Activated CD4-positive, alpha-beta memory T cell treated with anti-CD3 and anti-CD28 coated beads, Interleukin-2, amount 10 ng/mL, durations not matched to agents 7 days and 5 days (primary cell): ENCODE measurements around the gene KCNJ14. TPM values are rescaled to one million over a fixed set of nuclear protein-coding genes. Genes with fewer than 3 reads are reported as not detected.

Experiments used
- CTCF ChIA-PET: fragments of 350-600 bp; sonication (Branson Sonifier 250); formaldehyde crosslinking; loops from one replicate; lab custom pipeline; 2021; ENCODE audit warnings: antibody characterized with exemption, inconsistent platforms; lab: Charles Lee
- POLR2A ChIA-PET: fragments of 350-600 bp; sonication (Branson Sonifier 250); formaldehyde crosslinking; loops from one replicate; lab custom pipeline; 2021; ENCODE audit warnings: antibody characterized with exemption; lab: Charles Lee
- DNase-seq: peaks from one replicate; pipeline ENCODE4 v3.0.0-alpha.2; 2020
- H3K27ac Mint-ChIP-seq: one replicate; pipeline ENCODE4 v1.8.0; 2021; ENCODE audit warnings: mild to moderate bottlenecking, mixed read lengths
- H3K27me3 Mint-ChIP-seq: one replicate; pipeline ENCODE4 v1.8.0; 2021; ENCODE audit warnings: mixed read lengths
- H3K36me3 Mint-ChIP-seq: one replicate; pipeline ENCODE4 v1.8.0; 2021; ENCODE audit warnings: low read depth, mixed read lengths
- H3K4me1 Mint-ChIP-seq: one replicate; pipeline ENCODE4 v1.8.0; 2021; ENCODE audit warnings: mixed read lengths
- H3K4me3 Mint-ChIP-seq: one replicate; pipeline ENCODE4 v1.8.0; 2021; ENCODE audit warnings: mild to moderate bottlenecking, mixed read lengths
- H3K9me3 Mint-ChIP-seq: one replicate; pipeline ENCODE4 v1.8.0; 2021; ENCODE audit warnings: mixed read lengths
- total RNA-seq, 2 experiments: library from RNA; stranded (reverse); gene quantifications; one replicate each; pipeline ENCODE4 v1.2.3, GENCODE V29; 2021

KCNJ14 gene
- total RNA-seq, 2 experiments from 2014 or later = 0.73 to 0.86 TPM

- Mint-ChIP-seq H3K9me3 (no peaks in the 10 kb centered on the region), H3K27ac (no peak overlapping the region), H3K36me3 (no peaks in the 10 kb centered on the region), H3K27me3 (peaks cover 34% of the 10 kb centered on the region), H3K4me3 (no peak overlapping the region), H3K4me1 (peaks cover 31% of the 10 kb centered on the region)
- POLR2A ChIA-PET = no interaction called here
- CTCF ChIA-PET = no interaction called here
- DNase-seq = no peak
Observed at GRCh38 chr19:48497728-48498594, 42.6 kb downstream of the KCNJ14 start.

- ChIA-PET POLR2A (interaction anchor here (2.0 kb wide), 1 partner anchor 14 kb away, joined by 10 read pairs; no protein-coding TSS in a partner anchor), CTCF (interaction anchor here (0.7 kb wide), 1 partner anchor 90 kb away, joined by 3 read pairs; no protein-coding TSS in a partner anchor)
- Mint-ChIP-seq H3K27ac (no peak overlapping the region), H3K9me3 (no peaks in the 10 kb centered on the region), H3K36me3 (no peaks in the 10 kb centered on the region), H3K4me3 (no peak overlapping the region), H3K4me1 (peaks cover 33% of the 10 kb centered on the region), H3K27me3 (peaks cover 37% of the 10 kb centered on the region)
- no peak for DNase-seq
Observed at GRCh38 chr19:48498595-48499311, 43.4 kb downstream of the KCNJ14 start.

DNA sequence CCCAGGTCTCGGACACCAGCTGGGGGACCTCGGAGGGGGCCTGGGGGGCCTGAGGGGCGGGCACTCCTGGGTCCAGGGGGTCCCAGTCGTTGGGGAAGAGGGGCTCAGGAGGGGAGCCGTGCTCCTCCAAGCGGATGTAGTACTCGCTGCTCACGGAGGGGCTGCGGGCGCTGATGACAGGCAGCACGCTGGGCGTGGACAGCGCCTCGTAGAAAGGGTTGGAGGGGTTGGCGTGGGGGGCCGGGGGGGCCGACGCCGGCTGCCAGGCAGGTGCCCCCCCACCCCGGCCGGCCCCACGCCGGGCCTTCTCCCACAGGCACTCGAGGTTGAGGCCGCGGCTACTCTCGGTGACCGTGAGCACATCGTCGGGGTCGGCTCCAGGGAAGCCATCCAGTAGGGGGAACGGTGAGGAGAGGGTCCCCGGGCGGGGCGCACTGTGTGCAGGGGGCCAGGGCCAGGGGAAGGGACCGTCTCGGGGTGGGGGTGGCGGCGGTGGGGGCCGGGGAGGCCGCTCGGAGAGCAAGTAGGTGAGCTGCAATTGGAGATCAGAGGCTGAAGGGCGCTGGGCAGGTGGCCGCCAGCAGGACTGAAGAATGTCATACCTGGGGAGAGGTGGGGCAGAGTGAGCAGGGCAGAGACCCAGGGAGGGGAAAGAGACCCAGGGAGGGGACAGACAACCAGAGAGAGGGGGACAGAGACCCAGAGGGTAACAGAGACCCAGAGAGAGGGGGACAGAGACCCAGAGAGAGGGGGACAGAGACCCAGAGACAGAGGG lies 44.1 kb downstream of the KCNJ14 start:
- Mint-ChIP-seq H3K36me3 (no peaks in the 10 kb centered on the region), H3K27me3 (peaks cover 33% of the 10 kb centered on the region), H3K4me1 (peaks cover 30% of the 10 kb centered on the region), H3K9me3 (no peaks in the 10 kb centered on the region), H3K27ac (no peak overlapping the region), H3K4me3 (no peak overlapping the region)
- no peak for DNase-seq
- ChIA-PET CTCF (interaction anchor here (0.7 kb wide), 1 partner anchor 89 kb away, joined by 3 read pairs; no protein-coding TSS in a partner anchor), POLR2A (interaction anchor here (2.0 kb wide), 1 partner anchor 14 kb away, joined by 10 read pairs; no protein-coding TSS in a partner anchor)

- CTCF ChIA-PET = no interaction called here
- peak overlapping the region; percentile 57 for H3K4me3 Mint-ChIP-seq
- POLR2A ChIA-PET = interaction anchor here (2.0 kb wide), 1 partner anchor 12 kb away, joined by 10 read pairs; no protein-coding TSS in a partner anchor
- peaks cover 21% of the 10 kb centered on the region for H3K4me1 Mint-ChIP-seq
- H3K27ac Mint-ChIP-seq = no peak overlapping the region
- H3K9me3 Mint-ChIP-seq = no peaks in the 10 kb centered on the region
- no peaks in the 10 kb centered on the region for H3K36me3 Mint-ChIP-seq
- no peak for DNase-seq
- peaks cover 19% of the 10 kb centered on the region for H3K27me3 Mint-ChIP-seq
Observed at GRCh38 chr19:48500830-48501493, 45.6 kb downstream of the KCNJ14 start.

GRCh38 chr19:48501494-48502349 lies 46.3 kb downstream of the KCNJ14 start:
- ChIA-PET POLR2A (interaction anchor here (0.8 to 1.0 kb wide), 2 partner anchors 9 to 82 kb away, joined by 3 to 5 read pairs; no protein-coding TSS in a partner anchor), CTCF (interaction anchor here (0.6 to 1.2 kb wide), 2 partner anchors 83 to 766 kb away, joined by 3 to 10 read pairs; no protein-coding TSS in a partner anchor)
- Mint-ChIP-seq H3K4me1 (peaks cover 21% of the 10 kb centered on the region), H3K27ac (no peak overlapping the region), H3K27me3 (peaks cover 17% of the 10 kb centered on the region), H3K4me3 (peak overlapping the region; percentile 57), H3K9me3 (no peaks in the 10 kb centered on the region), H3K36me3 (no peaks in the 10 kb centered on the region)
- peak; percentile 73 for DNase-seq

- no peaks in the 10 kb centered on the region for H3K36me3 Mint-ChIP-seq
- no peak overlapping the region for H3K27ac Mint-ChIP-seq
- no peak overlapping the region for H3K4me3 Mint-ChIP-seq
- peaks cover 19% of the 10 kb centered on the region for H3K4me1 Mint-ChIP-seq
- DNase-seq = no peak
- peaks cover 12% of the 10 kb centered on the region for H3K27me3 Mint-ChIP-seq
- H3K9me3 Mint-ChIP-seq = no peaks in the 10 kb centered on the region
- ChIA-PET CTCF (interaction anchor here (0.5 to 1.2 kb wide), 3 partner anchors 82 to 766 kb away, joined by 3 to 10 read pairs (median 3); no protein-coding TSS in a partner anchor), POLR2A (interaction anchor here (0.8 to 1.0 kb wide), 2 partner anchors 9 to 82 kb away, joined by 3 to 5 read pairs; no protein-coding TSS in a partner anchor)
Observed at GRCh38 chr19:48502350-48503018, 47.1 kb downstream of the KCNJ14 start.

DNA sequence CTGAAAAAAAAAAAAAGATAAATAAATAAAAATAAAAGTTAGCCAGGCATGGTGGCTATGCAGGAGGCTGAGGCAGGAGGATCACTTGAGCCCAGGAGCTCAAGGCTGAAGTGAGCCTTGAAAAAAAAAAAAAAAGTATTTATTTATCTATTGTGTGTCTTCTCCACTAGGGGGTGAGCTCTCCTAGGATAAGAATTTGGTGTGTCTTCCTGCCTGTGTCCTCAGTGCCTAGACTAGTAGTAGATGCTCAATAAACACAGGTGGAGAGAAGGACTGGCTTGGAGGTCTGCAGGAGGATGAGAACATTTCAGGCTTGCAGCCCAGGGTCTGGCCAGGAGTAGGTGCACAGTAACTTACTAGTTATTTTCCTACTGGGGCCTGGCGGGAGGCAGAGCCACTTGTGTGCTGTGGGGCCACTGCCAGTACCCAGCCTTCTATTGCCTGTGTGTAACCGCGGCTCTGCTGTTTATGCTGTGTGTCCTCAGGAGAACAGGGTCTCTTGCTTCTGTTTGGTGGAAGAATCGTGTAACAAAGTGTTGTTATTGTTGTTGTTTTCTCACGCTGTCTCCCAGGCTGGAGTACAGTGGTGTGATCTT lies 50.9 kb downstream of the KCNJ14 start:
- H3K27ac Mint-ChIP-seq = no peak overlapping the region
- no peak overlapping the region for H3K4me3 Mint-ChIP-seq
- no peaks in the 10 kb centered on the region for H3K36me3 Mint-ChIP-seq
- H3K9me3 Mint-ChIP-seq = no peaks in the 10 kb centered on the region
- DNase-seq = no peak
- POLR2A ChIA-PET = interaction anchor here (0.9 to 1.0 kb wide), 2 partner anchors 83 to 103 kb away, joined by 3 read pairs; no protein-coding TSS in a partner anchor
- CTCF ChIA-PET = interaction anchor here (0.6 to 8.0 kb wide), 31 partner anchors 10 to 369 kb away, joined by 3 to 197 read pairs (median 4); partner anchors contain the start of gene TMEM143
- H3K4me1 Mint-ChIP-seq = peaks cover 20% of the 10 kb centered on the region
- peaks cover 4% of the 10 kb centered on the region for H3K27me3 Mint-ChIP-seq

GRCh38 chr19:48507911-48508439 lies 52.6 kb downstream of the KCNJ14 start:
- no peaks in the 10 kb centered on the region for H3K36me3 Mint-ChIP-seq
- CTCF ChIA-PET = interaction anchor here (0.9 to 8.0 kb wide), 6 partner anchors 9 to 101 kb away, joined by 3 to 197 read pairs (median 5); no protein-coding TSS in a partner anchor
- POLR2A ChIA-PET = no interaction called here
- no peak overlapping the region for H3K27ac Mint-ChIP-seq
- peaks cover 15% of the 10 kb centered on the region for H3K4me1 Mint-ChIP-seq
- no peaks in the 10 kb centered on the region for H3K9me3 Mint-ChIP-seq
- H3K27me3 Mint-ChIP-seq = peaks cover 4% of the 10 kb centered on the region
- no peak for DNase-seq
- H3K4me3 Mint-ChIP-seq = no peak overlapping the region

DNA sequence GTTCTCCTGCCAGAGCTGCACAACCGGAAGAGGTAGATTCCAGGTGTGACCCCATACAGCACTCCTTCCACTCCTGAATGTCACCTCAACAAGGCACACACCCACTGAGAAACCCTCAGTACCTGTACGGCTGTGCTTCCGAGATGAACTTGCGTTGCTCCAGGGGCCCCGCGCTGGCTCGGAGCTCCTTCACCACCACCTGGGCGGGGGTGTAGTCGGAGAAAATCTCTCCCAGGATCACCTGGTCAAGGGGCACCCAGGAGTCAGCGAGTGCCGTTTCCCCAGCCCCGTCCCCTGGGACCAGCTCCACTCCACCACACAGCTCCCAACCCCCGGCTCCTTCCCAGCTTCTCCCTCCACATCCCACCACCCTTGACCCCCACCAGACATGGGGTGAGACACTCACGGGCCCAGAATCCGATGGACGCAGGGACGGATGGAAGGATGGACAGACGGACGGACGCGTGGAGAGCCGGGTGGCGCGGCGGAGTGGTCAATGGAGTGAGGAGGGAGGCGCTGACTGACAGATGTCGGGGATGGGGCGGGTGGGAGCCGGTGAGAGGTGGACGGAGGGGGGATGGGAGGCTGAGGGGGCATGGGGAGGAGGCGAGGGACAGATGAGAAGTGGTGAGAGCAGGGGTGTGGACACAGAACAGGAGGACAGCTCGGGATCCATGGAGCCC lies 53.5 kb downstream of the KCNJ14 start:
- Mint-ChIP-seq H3K4me1 (peaks cover 14% of the 10 kb centered on the region), H3K36me3 (no peaks in the 10 kb centered on the region), H3K27ac (no peak overlapping the region), H3K4me3 (no peak overlapping the region), H3K9me3 (no peaks in the 10 kb centered on the region), H3K27me3 (no peaks in the 10 kb centered on the region)
- ChIA-PET CTCF (interaction anchor here (1.4 to 8.0 kb wide), 5 partner anchors 16 to 101 kb away, joined by 3 to 197 read pairs (median 7); no protein-coding TSS in a partner anchor), POLR2A (no interaction called here)
- no peak for DNase-seq
